BE2C (cell line): ENCODE measurements around the gene ZBED6.

Source experiments
- DNase-seq: peaks from one replicate; pipeline ENCODE4 v3.0.0-alpha.2; 2020
- H3K27me3 ChIP-seq: fragments of 250-450 bp; sonication (Bioruptor Pico); 2 replicates; pipeline ENCODE4 v1.5.1; 2020; ENCODE audit warnings: mild to moderate bottlenecking
- H3K36me3 ChIP-seq: fragments of 250-450 bp; sonication (Bioruptor Pico); 2 replicates; pipeline ENCODE4 v1.5.1; 2020; ENCODE audit warnings: mild to moderate bottlenecking
- H3K4me1 ChIP-seq: fragments of 250-450 bp; sonication (Bioruptor Pico); 2 replicates; pipeline ENCODE4 v1.5.1; 2020
- H3K4me3 ChIP-seq: 2 replicates; pipeline ENCODE4 v1.5.1; 2011; ENCODE audit warnings: low read depth, low read length
- H3K9me3 ChIP-seq: fragments of 250-450 bp; sonication (Bioruptor Pico); 2 replicates; pipeline ENCODE4 v1.5.1; 2020
- CTCF ChIP-seq: IDR thresholded peaks from 2 replicates; pipeline ENCODE4 v1.5.1; 2012; ENCODE audit warnings: mild to moderate bottlenecking, low read depth, low read length

Gene ZBED6

GRCh38 chr1:203799971-203800370 is 4.5 kb downstream of the ZBED6 start:
- H3K4me3 ChIP-seq = no peak overlapping the region
- no peaks in the 10 kb centered on the region for H3K27me3 ChIP-seq
- H3K9me3 ChIP-seq = 0 out of 2 replicates have a peak, but pooled peaks cover 2% of the 10 kb centered on the region
- TF ChIP-seq CTCF = no peak
- DNase-seq = no peak
- H3K4me1 ChIP-seq = peaks cover 5% of the 10 kb centered on the region; the same call in 1 of the 2 replicates
- peaks cover 61% of the 10 kb centered on the region for H3K36me3 ChIP-seq

GRCh38 chr1:203805689-203806088 is 10.3 kb downstream of the ZBED6 start:
- H3K9me3 ChIP-seq = no peaks in the 10 kb centered on the region
- H3K4me1 ChIP-seq = no peaks in the 10 kb centered on the region
- peaks cover 62% of the 10 kb centered on the region for H3K36me3 ChIP-seq
- H3K4me3 ChIP-seq = no peak overlapping the region
- no peaks in the 10 kb centered on the region for H3K27me3 ChIP-seq
- no peak for TF ChIP-seq CTCF
- DNase-seq = no peak

- Histone ChIP-seq H3K27me3 (no peaks in the 10 kb centered on the region), H3K9me3 (no peaks in the 10 kb centered on the region), H3K4me1 (no peaks in the 10 kb centered on the region), H3K4me3 (no peak overlapping the region), H3K36me3 (peaks cover 62% of the 10 kb centered on the region)
- DNase-seq = no peak
- no peak for TF ChIP-seq CTCF
Measured at GRCh38 chr1:203807196-203807595, 11.8 kb downstream of the ZBED6 start.

GRCh38 chr1:203813581-203814341 is 18.3 kb downstream of the ZBED6 start:
- Histone ChIP-seq H3K9me3 (no peaks in the 10 kb centered on the region), H3K4me3 (no peak overlapping the region), H3K4me1 (no peaks in the 10 kb centered on the region), H3K36me3 (peaks cover 66% of the 10 kb centered on the region), H3K27me3 (no peaks in the 10 kb centered on the region)
- no peak for DNase-seq
- TF ChIP-seq CTCF = no peak

- Histone ChIP-seq H3K36me3 (peaks cover 83% of the 10 kb centered on the region), H3K4me1 (no peaks in the 10 kb centered on the region), H3K9me3 (no peaks in the 10 kb centered on the region), H3K27me3 (no peaks in the 10 kb centered on the region), H3K4me3 (no peak overlapping the region)
- no peak for TF ChIP-seq CTCF
- no peak for DNase-seq
Measured at GRCh38 chr1:203818399-203818798, 23.0 kb downstream of the ZBED6 start.

GRCh38 chr1:203823306-203823705 is 27.9 kb downstream of the ZBED6 start:
- Histone ChIP-seq H3K27me3 (no peaks in the 10 kb centered on the region), H3K4me3 (no peak overlapping the region), H3K36me3 (peaks cover 79% of the 10 kb centered on the region), H3K4me1 (no peaks in the 10 kb centered on the region), H3K9me3 (no peaks in the 10 kb centered on the region)
- no peak for DNase-seq
- TF ChIP-seq CTCF = no peak
